Measurements from ENCODE around the gene GNL3.

GNL3 gene

GRCh38 chr3:52724511-52724910 is 38.7 kb downstream of the GNL3 start:
- no peak for TF ChIP-seq SIN3A (IDR thresholded peaks at IDR 0.05; ENCODE audit: borderline replicate concordance, insufficient read depth, low read length)
- no peak for TF ChIP-seq POLR2AphosphoS5 (IDR thresholded peaks at IDR 0.05; ENCODE audit: low read depth, low read length)
- no peak for TF ChIP-seq REST (IDR thresholded peaks at IDR 0.05; ENCODE audit: insufficient read depth in 1 of 2, low read depth in 2 of 2, low read length in 2 of 2)
- TF ChIP-seq TAF1 (IDR thresholded peaks at IDR 0.05; ENCODE audit: borderline replicate concordance, insufficient read depth, low read length): no peak
- no peak for TF ChIP-seq FOXP2 (optimal IDR thresholded peaks at IDR 0.05; ENCODE audit: borderline replicate concordance, extremely low read depth, extremely low read length, insufficient read depth)

GRCh38 chr3:52730681-52731080 is 44.8 kb downstream of the GNL3 start:
- TF ChIP-seq SIN3A (IDR thresholded peaks at IDR 0.05; ENCODE audit: borderline replicate concordance, insufficient read depth, low read length): no peak
- no peak for TF ChIP-seq POLR2AphosphoS5 (IDR thresholded peaks at IDR 0.05; ENCODE audit: low read depth, low read length)
- no peak for TF ChIP-seq FOXP2 (optimal IDR thresholded peaks at IDR 0.05; ENCODE audit: borderline replicate concordance, extremely low read depth, extremely low read length, insufficient read depth)
- no peak for TF ChIP-seq TAF1 (IDR thresholded peaks at IDR 0.05; ENCODE audit: borderline replicate concordance, insufficient read depth, low read length)
- TF ChIP-seq REST (IDR thresholded peaks at IDR 0.05; ENCODE audit: insufficient read depth in 1 of 2, low read depth in 2 of 2, low read length in 2 of 2): no peak

GRCh38 chr3:52731590-52731989 is 45.8 kb downstream of the GNL3 start:
- TF ChIP-seq FOXP2 (optimal IDR thresholded peaks at IDR 0.05; ENCODE audit: borderline replicate concordance, extremely low read depth, extremely low read length, insufficient read depth): no peak
- TF ChIP-seq TAF1 (IDR thresholded peaks at IDR 0.05; ENCODE audit: borderline replicate concordance, insufficient read depth, low read length): no peak
- no peak for TF ChIP-seq REST (IDR thresholded peaks at IDR 0.05; ENCODE audit: insufficient read depth in 1 of 2, low read depth in 2 of 2, low read length in 2 of 2)
- TF ChIP-seq POLR2AphosphoS5 (IDR thresholded peaks at IDR 0.05; ENCODE audit: low read depth, low read length): no peak
- TF ChIP-seq SIN3A (IDR thresholded peaks at IDR 0.05; ENCODE audit: borderline replicate concordance, insufficient read depth, low read length): no peak

- TF ChIP-seq TAF1 (IDR thresholded peaks at IDR 0.05; ENCODE audit: borderline replicate concordance, insufficient read depth, low read length) (no peak), REST (IDR thresholded peaks at IDR 0.05; ENCODE audit: insufficient read depth in 1 of 2, low read depth in 2 of 2, low read length in 2 of 2) (no peak), POLR2AphosphoS5 (IDR thresholded peaks at IDR 0.05; ENCODE audit: low read depth, low read length) (no peak), SIN3A (IDR thresholded peaks at IDR 0.05; ENCODE audit: borderline replicate concordance, insufficient read depth, low read length) (no peak), FOXP2 (optimal IDR thresholded peaks at IDR 0.05; ENCODE audit: borderline replicate concordance, extremely low read depth, extremely low read length, insufficient read depth) (no peak)
Observed at GRCh38 chr3:52733256-52733891, 47.5 kb downstream of the GNL3 start.

All from PFSK-1 (cell line).